ENCODE measurements around the gene LRP5.

DNA sequence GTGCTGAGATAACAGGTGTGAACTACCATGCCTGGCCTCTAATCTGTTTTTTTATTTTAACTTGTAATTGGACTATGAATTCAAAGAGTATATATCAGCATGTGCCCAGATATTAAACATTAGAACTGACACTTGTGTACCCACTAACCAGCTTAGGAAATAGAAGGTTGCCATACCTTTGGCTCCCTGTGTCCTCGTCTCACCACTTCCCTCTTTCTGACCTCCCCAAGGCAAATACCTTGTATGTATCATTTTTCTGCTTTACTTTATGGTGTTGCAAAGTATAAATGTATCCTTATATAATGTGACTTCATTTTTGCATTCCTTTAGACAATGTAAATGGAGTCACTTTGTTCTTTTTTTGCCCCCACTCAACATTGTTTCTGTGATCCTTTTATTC is 157.3 kb downstream of the LRP5 start:
- no peak for TF ChIP-seq MYC (IDR thresholded peaks at IDR 0.05; ENCODE audit: low read depth, low read length)
- TF ChIP-seq, protein P1, sequence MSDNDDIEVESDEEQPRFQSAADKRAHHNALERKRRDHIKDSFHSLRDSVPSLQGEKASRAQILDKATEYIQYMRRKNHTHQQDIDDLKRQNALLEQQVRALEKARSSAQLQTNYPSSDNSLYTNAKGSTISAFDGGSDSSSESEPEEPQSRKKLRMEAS (IDR thresholded peaks at IDR 0.05; ENCODE audit: low read depth, low read length), result no peak
